Mesendoderm (in vitro differentiated cells): ENCODE data around the gene ADGRL1.
"Not testable (repeated sequence)": the region's sequence is repeated elsewhere in the genome, so short reads cannot be mapped to it uniquely, and the experiment has no call there.

Source experiments
- DNase-seq: peaks from one replicate; pipeline ENCODE4 v3.0.0; 2013
- H2AK5ac ChIP-seq: 2 replicates; pipeline ENCODE4 v1.6.1; 2013; ENCODE audit warnings: low read length, inconsistent platforms
- H2BK120ac ChIP-seq: 2 replicates; pipeline ENCODE4 v1.6.1; 2013; ENCODE audit warnings: low read depth, mild to moderate bottlenecking, low read length, moderate library complexity, mixed read lengths
- H2BK15ac ChIP-seq: replicated peaks from 2 replicates; pipeline ENCODE4 v1.6.1; 2013; ENCODE audit warnings: low read depth, mild to moderate bottlenecking, moderate library complexity
- H2BK5ac ChIP-seq: 2 replicates; pipeline ENCODE4 v1.6.1; 2013; ENCODE audit warnings: low read length, inconsistent platforms
- H3K18ac ChIP-seq: 2 replicates; pipeline ENCODE4 v1.6.1; 2013; ENCODE audit warnings: mild to moderate bottlenecking, low read length, mixed read lengths
- H3K23ac ChIP-seq: one replicate; pipeline ENCODE4 v1.6.1; 2013; ENCODE audit warnings: low read length
- H3K27ac ChIP-seq: 2 replicates; pipeline ENCODE4 v1.5.1; 2013; ENCODE audit warnings: low read depth, mild to moderate bottlenecking, inconsistent platforms, low read length, moderate library complexity
- H3K27me3 ChIP-seq: 2 replicates; pipeline ENCODE4 v1.6.1; 2013; ENCODE audit warnings: low read length, control low read depth, mild to moderate bottlenecking, inconsistent platforms; ENCODE audit not compliant: insufficient read depth, poor library complexity
- H3K36me3 ChIP-seq: 2 replicates; pipeline ENCODE4 v1.6.1; 2013; ENCODE audit warnings: low read length, inconsistent platforms; ENCODE audit not compliant: control insufficient read depth, insufficient read depth
- H3K4ac ChIP-seq: one replicate; pipeline ENCODE4 v1.6.1; 2013; ENCODE audit warnings: low read depth, mild to moderate bottlenecking, low read length, moderate library complexity
- H3K4me1 ChIP-seq: 2 replicates; pipeline ENCODE4 v1.6.1; 2013; ENCODE audit warnings: low read depth, low read length, inconsistent platforms; ENCODE audit not compliant: control insufficient read depth
- H3K4me2 ChIP-seq: 2 replicates; pipeline ENCODE4 v1.6.1; 2013; ENCODE audit warnings: low read length
- H3K4me3 ChIP-seq: 2 replicates; pipeline ENCODE4 v1.5.1; 2013; ENCODE audit warnings: mild to moderate bottlenecking, low read length
- H3K56ac ChIP-seq: one replicate; pipeline ENCODE4 v1.6.1; 2013; ENCODE audit warnings: low read length
- H3K79me1 ChIP-seq: 2 replicates; pipeline ENCODE4 v1.6.1; 2013; ENCODE audit warnings: low read length, inconsistent platforms
- H3K79me2 ChIP-seq: 2 replicates; pipeline ENCODE4 v1.6.1; 2013; ENCODE audit warnings: mild to moderate bottlenecking, low read length; ENCODE audit not compliant: control insufficient read depth, insufficient read depth
- H3K9ac ChIP-seq: 2 replicates; pipeline ENCODE4 v1.6.1; 2013; ENCODE audit warnings: low read length, inconsistent platforms
- H4K5ac ChIP-seq: one replicate; pipeline ENCODE4 v1.6.1; 2013; ENCODE audit warnings: low read length
- H4K8ac ChIP-seq: one replicate; pipeline ENCODE4 v1.6.1; 2013; ENCODE audit warnings: low read depth, mild to moderate bottlenecking, control low read depth, low read length, moderate library complexity
- WGBS: extraction: QIAGEN DNeasy Blood & Tissue Kit; methylation state at CpG from one replicate; pipeline ENCODE4 v1.1.7; 2013; ENCODE audit warnings: low lambda C conversion rate, missing lambda C conversion rate; ENCODE audit not compliant: insufficient coverage; ENCODE audit errors: extremely low coverage; 5-methylcytosine and 5-hydroxymethylcytosine counted together

ADGRL1 gene

GRCh38 chr19:14250315-14250714 is 44.3 kb upstream of the ADGRL1 start:
- H4K8ac ChIP-seq, H3K36me3 ChIP-seq, H2BK15ac ChIP-seq, H3K4ac ChIP-seq, H3K79me2 ChIP-seq, H2BK120ac ChIP-seq, H3K79me1 ChIP-seq, DNase-seq, H3K9ac ChIP-seq, H3K23ac ChIP-seq, H4K5ac ChIP-seq, H3K4me1 ChIP-seq, H3K4me2 ChIP-seq, H3K27ac ChIP-seq, H3K27me3 ChIP-seq, H3K4me3 ChIP-seq, H3K18ac ChIP-seq, H2BK5ac ChIP-seq: not testable (repeated sequence)
- H3K56ac ChIP-seq, result peak overlapping the region; percentile 42
- no CpG with 5 or more reads among the region's 10 CpGs for WGBS
- H2AK5ac ChIP-seq, result peak overlapping the region; percentile 77

DNA sequence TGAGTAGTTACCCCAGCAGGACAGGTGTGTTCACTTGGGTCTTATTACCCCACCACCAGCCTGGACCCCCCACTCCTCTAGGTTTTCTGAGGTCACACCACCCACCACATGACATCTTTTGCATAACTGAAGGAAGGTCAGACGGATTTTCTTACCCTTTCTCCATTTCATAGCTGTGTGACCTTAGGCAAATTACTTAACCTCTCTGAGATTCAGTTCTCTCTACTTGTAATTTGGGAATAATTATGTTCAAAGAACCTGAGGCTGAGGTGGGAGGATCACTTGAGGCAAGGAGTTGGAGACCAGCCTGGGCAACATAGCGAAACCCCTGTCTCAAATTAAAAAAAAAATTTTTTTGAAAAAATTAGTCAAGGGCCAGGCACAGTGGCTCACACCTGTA is 43.9 kb upstream of the ADGRL1 start:
- H2BK15ac ChIP-seq, H3K4me3 ChIP-seq, H2AK5ac ChIP-seq, H3K79me2 ChIP-seq, H3K79me1 ChIP-seq, H4K8ac ChIP-seq, H3K4ac ChIP-seq, H3K4me2 ChIP-seq, H2BK120ac ChIP-seq, H4K5ac ChIP-seq, H3K23ac ChIP-seq, H2BK5ac ChIP-seq, H3K27me3 ChIP-seq, H3K9ac ChIP-seq, H3K4me1 ChIP-seq, DNase-seq, H3K36me3 ChIP-seq: not testable (repeated sequence)
- Histone ChIP-seq H3K18ac (peak overlapping the region; percentile 99), H3K56ac (peak overlapping the region; percentile 95), H3K27ac (peak overlapping the region; percentile 95)
- WGBS, result no CpG with 5 or more reads among the region's 2 CpGs

DNA sequence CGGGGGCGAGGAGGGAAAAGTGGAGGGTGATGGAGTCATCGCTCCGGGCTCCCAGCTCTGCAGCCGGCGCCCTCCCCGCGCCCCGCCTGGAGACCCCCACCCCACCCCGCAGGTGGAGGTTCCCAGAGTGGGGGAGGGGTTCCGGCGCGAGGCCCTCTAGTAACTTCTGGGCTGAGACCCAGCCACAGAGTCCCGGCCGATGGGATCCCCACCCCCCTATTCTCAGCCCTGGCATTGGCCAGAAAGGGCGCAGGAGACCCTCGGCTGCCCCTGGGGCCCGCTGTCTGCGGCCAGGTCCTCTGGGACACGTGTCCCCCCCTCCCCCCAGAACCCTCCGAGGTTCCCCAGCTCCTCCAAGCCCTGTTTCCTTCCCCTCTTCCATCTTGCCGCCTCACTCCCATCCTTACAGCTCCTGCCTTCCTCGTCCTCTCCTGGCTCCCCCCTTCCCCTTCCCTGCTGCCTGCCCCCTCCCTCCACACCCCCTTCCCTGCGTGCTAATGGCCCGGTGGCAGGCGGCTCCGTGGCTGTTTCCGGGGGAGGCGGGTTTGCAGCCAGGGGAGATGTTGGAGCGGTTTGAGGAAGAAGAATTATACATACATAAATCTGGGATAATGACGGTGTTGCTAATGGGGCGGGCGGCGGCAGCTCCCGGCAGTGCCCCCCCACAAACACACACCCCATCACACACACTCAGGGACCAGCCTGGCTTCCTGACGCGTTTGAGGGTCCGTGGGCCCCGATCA is 43.2 kb upstream of the ADGRL1 start:
- Histone ChIP-seq H3K4ac (peak overlapping the region; percentile 98), H3K27ac (peak overlapping the region; percentile 95)
- DNase-seq, result peak; percentile 74

GRCh38 chr19:14248578-14249011 is 42.6 kb upstream of the ADGRL1 start:
- WGBS, result no CpG with 5 or more reads among the region's 20 CpGs
- Histone ChIP-seq H2AK5ac (no peak overlapping the region), H4K8ac (peak overlapping the region; percentile 7), H2BK15ac (no peak overlapping the region), H3K36me3 (no peaks in the 10 kb centered on the region), H3K4me3 (peak overlapping the region; percentile 37), H3K79me1 (no peaks in the 10 kb centered on the region), H2BK120ac (peak overlapping the region; percentile 92), H3K18ac (peak overlapping the region; percentile 99), H3K27ac (peak overlapping the region; percentile 95), H3K27me3 (no peaks in the 10 kb centered on the region), H3K56ac (peak overlapping the region; percentile 95), H3K79me2 (no peaks in the 10 kb centered on the region), H3K4me1 (peaks cover 4% of the 10 kb centered on the region), H2BK5ac (no peak overlapping the region), H3K4ac (peak overlapping the region; percentile 98), H3K9ac (peak overlapping the region; percentile 66), H3K4me2 (no peak overlapping the region), H4K5ac (no peak overlapping the region), H3K23ac (no peak overlapping the region)
- DNase-seq, result peak; percentile 98

More for the DNA sequence above, 43.2 kb upstream of the ADGRL1 start:
- H4K5ac ChIP-seq, H2BK5ac ChIP-seq, H3K36me3 ChIP-seq, H2BK15ac ChIP-seq, H3K4me1 ChIP-seq, H3K79me1 ChIP-seq, H3K79me2 ChIP-seq, H2AK5ac ChIP-seq, H3K23ac ChIP-seq, H3K27me3 ChIP-seq: not testable (repeated sequence)
- H4K8ac ChIP-seq, result peak overlapping the region; percentile 7
- no CpG with 5 or more reads among the region's 39 CpGs for WGBS
- peak overlapping the region; percentile 95 for H3K56ac ChIP-seq
- H2BK120ac ChIP-seq, result peak overlapping the region; percentile 92
- peak overlapping the region; percentile 34 for H3K4me2 ChIP-seq
- peak overlapping the region; percentile 99 for H3K18ac ChIP-seq
- H3K4me3 ChIP-seq, result peak overlapping the region; percentile 37
- H3K9ac ChIP-seq, result peak overlapping the region; percentile 72

DNA sequence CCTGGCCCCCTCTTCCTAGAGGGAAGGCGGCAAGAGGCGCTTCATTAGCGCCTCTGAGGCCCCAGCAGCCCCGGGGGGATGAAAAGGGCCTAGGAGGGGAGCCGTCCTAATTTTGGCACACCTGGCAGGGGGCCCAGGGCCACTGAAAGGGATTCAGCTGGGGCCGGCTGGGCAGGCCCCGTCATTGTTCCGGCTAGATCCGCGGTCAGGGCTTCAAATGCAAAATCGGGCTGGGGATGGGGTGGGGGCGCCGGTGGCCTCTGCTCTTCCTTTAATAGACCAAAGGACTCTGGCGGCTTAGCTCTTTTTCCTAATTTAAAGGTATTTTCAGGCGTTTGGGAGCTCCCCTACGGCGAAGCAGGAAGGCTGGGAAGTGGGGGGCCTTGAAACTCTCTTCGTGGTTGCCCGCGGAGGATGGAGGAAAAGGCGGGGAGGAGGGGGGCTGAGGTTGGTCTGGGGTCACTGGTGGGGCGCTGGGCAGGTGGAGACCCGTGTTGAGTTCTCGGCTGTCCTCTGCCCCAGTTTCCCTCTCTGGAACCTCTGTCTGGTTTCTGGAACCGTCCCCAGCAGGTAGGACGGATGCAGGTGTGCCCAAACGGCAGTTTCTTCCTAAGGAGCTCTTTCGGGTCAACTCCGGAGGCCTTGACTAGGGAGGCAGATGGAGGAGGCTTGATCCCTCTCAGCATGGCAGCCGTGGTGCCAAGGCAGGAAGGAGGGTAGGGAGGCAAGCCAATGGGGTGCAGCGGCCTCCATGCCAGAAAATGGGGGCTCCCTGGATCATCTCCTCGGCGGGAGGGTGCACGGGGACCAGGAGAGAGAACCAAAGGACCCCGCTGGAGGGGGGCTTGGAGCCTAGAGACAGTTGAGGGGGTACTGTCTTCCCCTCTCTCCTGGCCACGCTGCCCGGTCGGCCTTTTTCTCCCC is 41.8 kb upstream of the ADGRL1 start:
- not testable (repeated sequence) for H2AK5ac ChIP-seq, H3K27me3 ChIP-seq, H3K4me3 ChIP-seq, H3K79me1 ChIP-seq, H3K4me1 ChIP-seq, H3K23ac ChIP-seq, H3K79me2 ChIP-seq, H4K8ac ChIP-seq, H3K36me3 ChIP-seq, H2BK15ac ChIP-seq, H4K5ac ChIP-seq
- peak overlapping the region; percentile 65 for H3K18ac ChIP-seq
- peak overlapping the region; percentile 52 for H2BK120ac ChIP-seq
- H2BK5ac ChIP-seq, result peak overlapping the region; percentile 84
- no CpG with 5 or more reads among the region's 38 CpGs for WGBS
- DNase-seq, result peak; percentile 84
- H3K27ac ChIP-seq, result peak overlapping the region; percentile 97
- peak overlapping the region; percentile 44 for H3K4me2 ChIP-seq
- H3K56ac ChIP-seq, result peak overlapping the region; percentile 86
- H3K9ac ChIP-seq, result peak overlapping the region; percentile 58
- H3K4ac ChIP-seq, result peak overlapping the region; percentile 90
